Type B pancreatic cell (in vitro differentiated cells): ENCODE measurements around the gene UTP11. TPM values are rescaled to one million over a fixed set of nuclear protein-coding genes. Genes with fewer than 3 reads are reported as not detected.
"Not testable (repeated sequence)": the region's sequence is repeated elsewhere in the genome, so short reads cannot be mapped to it uniquely, and the experiment has no call there.

Source experiments
- DNase-seq: peaks from one replicate; pipeline ENCODE4 v3.0.0; 2021; ENCODE audit warnings: mixed read lengths; ENCODE audit not compliant: unreplicated experiment; ENCODE audit errors: extremely low spot score
- H3K27ac Mint-ChIP-seq: 2 replicates; pipeline ENCODE4 v1.8.0; 2021; ENCODE audit warnings: mild to moderate bottlenecking, mixed read lengths
- H3K27me3 Mint-ChIP-seq: 2 replicates; pipeline ENCODE4 v1.8.0; 2021; ENCODE audit warnings: mixed read lengths
- H3K36me3 Mint-ChIP-seq: 2 replicates; pipeline ENCODE4 v1.8.0; 2021; ENCODE audit warnings: mixed read lengths
- H3K4me1 Mint-ChIP-seq: one replicate; pipeline ENCODE4 v1.8.0; 2021; ENCODE audit warnings: mixed read lengths; ENCODE audit not compliant: unreplicated experiment
- H3K4me3 Mint-ChIP-seq: 2 replicates; pipeline ENCODE4 v1.8.0; 2021; ENCODE audit warnings: mild to moderate bottlenecking, mixed read lengths
- H3K9me3 Mint-ChIP-seq: 2 replicates; pipeline ENCODE4 v1.8.0; 2021; ENCODE audit warnings: mixed read lengths
- total RNA-seq: library from RNA; stranded (reverse); gene quantifications from 2 replicates; pipeline ENCODE4 v1.2.1, GENCODE V29; 2021; ENCODE audit warnings: low replicate concordance
- TF ChIP-seq, protein P1 (sequence below): fragments of 200-600 bp; sonication (generic); conservative IDR thresholded peaks from 2 replicates; pipeline ENCODE4 v1.5.0; 2021; ENCODE audit warnings: antibody characterized with exemption, mild to moderate bottlenecking

The UTP11 gene
- total RNA-seq, 1 donor from 2014 or later: 33.1 TPM

DNA sequence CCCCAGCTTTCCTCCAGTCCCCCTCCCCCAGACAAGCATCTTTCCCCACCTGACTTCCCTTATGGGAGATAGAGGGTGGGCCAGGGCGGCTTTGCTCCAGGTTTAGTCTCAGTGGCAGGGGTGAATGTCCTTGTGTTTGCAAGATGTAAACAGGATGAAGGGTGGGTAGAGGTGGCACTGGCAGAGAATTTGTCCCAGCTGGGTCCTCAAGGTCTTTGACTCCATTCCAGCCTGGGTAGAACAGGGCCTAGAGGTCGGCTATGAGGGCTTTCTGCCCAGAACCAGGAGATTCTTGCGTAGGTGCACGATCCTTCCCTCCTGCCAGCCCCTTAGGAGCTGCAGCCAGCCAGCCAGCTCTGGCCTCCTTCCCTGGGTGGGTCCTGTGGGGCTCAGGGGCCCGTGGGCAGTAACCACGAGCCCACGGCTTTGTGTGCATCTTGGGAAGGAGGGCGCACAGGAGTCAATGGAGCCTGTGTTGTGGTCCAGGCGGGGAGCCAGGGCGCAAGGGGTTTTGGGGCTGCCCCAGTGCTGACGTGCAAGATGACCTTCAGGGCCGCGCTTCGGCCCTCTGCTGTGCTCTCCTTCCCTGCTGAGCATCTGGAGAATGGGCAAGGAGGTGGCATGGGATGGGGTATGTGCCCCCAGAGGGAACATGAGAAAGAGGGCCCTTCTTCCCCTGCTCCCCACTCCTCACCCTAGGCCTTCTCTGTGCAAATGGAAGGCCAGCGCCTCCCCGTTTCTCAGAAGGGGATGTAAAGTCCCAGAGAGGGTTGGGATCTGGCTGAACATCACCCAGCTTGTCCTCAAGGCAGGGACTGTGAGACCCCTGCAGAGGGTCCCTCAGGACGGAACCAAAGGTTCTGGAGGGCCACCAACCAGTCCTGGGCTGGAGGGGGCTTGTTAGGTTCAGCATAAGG, 18.3 kb downstream of the UTP11 start:
- TF ChIP-seq, protein P1, sequence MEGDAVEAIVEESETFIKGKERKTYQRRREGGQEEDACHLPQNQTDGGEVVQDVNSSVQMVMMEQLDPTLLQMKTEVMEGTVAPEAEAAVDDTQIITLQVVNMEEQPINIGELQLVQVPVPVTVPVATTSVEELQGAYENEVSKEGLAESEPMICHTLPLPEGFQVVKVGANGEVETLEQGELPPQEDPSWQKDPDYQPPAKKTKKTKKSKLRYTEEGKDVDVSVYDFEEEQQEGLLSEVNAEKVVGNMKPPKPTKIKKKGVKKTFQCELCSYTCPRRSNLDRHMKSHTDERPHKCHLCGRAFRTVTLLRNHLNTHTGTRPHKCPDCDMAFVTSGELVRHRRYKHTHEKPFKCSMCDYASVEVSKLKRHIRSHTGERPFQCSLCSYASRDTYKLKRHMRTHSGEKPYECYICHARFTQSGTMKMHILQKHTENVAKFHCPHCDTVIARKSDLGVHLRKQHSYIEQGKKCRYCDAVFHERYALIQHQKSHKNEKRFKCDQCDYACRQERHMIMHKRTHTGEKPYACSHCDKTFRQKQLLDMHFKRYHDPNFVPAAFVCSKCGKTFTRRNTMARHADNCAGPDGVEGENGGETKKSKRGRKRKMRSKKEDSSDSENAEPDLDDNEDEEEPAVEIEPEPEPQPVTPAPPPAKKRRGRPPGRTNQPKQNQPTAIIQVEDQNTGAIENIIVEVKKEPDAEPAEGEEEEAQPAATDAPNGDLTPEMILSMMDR: no peak
- Mint-ChIP-seq H3K9me3 (no peaks in the 10 kb centered on the region), H3K27me3 (no peaks in the 10 kb centered on the region), H3K27ac (no peak overlapping the region), H3K4me1 (peaks cover 23% of the 10 kb centered on the region), H3K36me3 (no peaks in the 10 kb centered on the region), H3K4me3 (no peak overlapping the region)
- no peak for DNase-seq

DNA sequence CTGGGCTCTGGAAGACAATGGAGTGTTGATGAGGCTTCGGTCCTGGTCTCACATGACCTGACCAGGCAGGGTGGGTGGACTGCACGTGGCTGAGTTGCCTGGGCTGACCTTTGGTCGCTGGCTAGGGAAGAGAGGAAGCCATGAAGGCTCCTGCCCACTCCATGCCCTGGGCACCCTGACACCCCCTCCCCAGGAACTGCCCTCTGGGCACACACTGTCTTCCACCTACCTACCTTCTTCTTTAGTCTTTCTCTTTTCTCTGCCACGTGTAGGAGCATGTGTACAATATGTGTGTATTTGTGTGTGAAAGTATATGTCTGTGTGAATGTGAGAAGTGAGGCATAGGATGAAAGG, 19.0 kb downstream of the UTP11 start:
- no peak overlapping the region for H3K27ac Mint-ChIP-seq
- H3K27me3 Mint-ChIP-seq: peaks cover 3% of the 10 kb centered on the region
- H3K36me3 Mint-ChIP-seq: no peaks in the 10 kb centered on the region
- H3K9me3 Mint-ChIP-seq: no peaks in the 10 kb centered on the region
- TF ChIP-seq, protein P1: no peak
- no peak for DNase-seq
- peaks cover 19% of the 10 kb centered on the region for H3K4me1 Mint-ChIP-seq
- no peak overlapping the region for H3K4me3 Mint-ChIP-seq

DNA sequence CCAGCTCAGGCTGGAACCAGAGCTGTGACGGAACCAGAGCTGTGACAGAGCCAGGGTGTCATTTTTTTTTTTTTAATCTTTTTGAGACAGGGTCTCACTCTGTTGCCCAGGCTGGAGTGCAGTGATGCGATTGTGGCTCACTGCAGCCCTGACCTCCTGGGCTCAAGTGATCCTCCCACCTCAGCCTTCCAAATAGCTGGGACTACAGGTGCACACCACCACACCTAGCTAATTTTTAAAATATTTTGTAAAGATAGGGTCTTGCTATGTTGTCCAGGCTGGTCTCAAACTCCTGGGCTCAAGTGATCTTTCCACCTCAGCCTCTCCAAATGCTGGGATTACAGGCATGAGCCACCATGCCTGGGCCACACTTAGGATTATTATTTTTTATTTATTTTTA, 20.5 kb downstream of the UTP11 start:
- H3K27ac Mint-ChIP-seq, DNase-seq, H3K36me3 Mint-ChIP-seq, H3K27me3 Mint-ChIP-seq, H3K9me3 Mint-ChIP-seq, H3K4me3 Mint-ChIP-seq: not testable (repeated sequence)
- H3K4me1 Mint-ChIP-seq: peaks cover 15% of the 10 kb centered on the region

DNA sequence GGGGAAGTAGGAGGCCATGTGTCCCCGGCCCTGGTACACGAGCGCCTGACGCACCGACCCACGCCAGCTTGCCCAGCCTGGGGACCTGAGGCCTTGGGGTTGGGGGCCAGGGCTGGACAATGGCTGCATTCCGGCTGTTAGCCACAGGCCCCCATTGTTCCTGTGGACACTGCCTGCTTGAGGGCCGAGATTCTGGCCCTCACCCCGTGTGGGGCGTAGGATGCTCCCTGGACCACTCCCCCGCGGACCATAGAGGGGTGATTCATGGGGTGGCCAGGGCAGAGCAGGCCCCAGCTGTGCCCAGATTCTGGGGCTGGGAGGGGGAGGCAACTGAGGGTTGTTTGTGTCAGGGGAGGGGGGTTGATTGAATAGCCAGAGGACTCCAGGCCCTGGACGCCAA, 22.3 kb downstream of the UTP11 start:
- H3K36me3 Mint-ChIP-seq: no peaks in the 10 kb centered on the region
- H3K27ac Mint-ChIP-seq: no peak overlapping the region
- DNase-seq: no peak
- peaks cover 10% of the 10 kb centered on the region for H3K4me1 Mint-ChIP-seq
- TF ChIP-seq, protein P1: no peak
- no peak overlapping the region for H3K4me3 Mint-ChIP-seq
- peaks cover 24% of the 10 kb centered on the region for H3K27me3 Mint-ChIP-seq
- H3K9me3 Mint-ChIP-seq: no peaks in the 10 kb centered on the region

DNA sequence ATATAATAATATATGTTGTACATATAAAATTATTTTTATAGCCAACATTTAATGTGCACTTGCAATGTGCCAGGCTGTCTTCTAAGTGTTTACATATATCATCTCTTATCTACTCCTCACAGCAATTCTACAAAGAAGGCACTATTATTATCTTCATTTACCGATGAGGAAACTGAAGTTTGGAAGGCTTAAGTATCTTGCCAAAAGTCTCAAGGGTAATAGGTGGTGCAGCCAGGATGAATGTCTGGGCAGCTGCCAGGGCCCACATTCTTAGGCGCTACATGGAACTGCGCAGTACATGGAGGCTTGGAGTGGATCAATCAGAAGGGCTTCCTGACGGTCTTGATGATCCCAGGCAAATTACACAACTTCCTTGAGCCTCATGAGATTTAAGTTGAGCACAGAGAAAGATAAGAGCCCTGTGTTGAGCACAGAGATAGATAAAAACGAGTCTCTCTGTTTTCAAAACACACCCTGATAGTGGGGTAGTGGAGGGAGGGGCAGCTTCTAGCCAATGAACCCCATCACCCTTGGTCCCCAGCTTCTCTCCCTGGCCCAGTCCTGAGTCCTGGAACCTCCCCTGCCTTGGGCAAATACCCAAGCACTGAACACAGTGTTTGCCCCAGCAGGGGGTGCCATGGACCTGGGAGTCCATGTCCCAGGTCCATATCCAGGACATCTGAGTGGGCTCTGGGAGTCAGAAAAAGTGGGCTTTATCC, 24.8 kb downstream of the UTP11 start:
- peaks cover 6% of the 10 kb centered on the region for H3K4me1 Mint-ChIP-seq
- no peaks in the 10 kb centered on the region for H3K9me3 Mint-ChIP-seq
- TF ChIP-seq, protein P1: peak; percentile 60
- H3K27me3 Mint-ChIP-seq: peaks cover 49% of the 10 kb centered on the region
- no peak overlapping the region for H3K27ac Mint-ChIP-seq
- no peaks in the 10 kb centered on the region for H3K36me3 Mint-ChIP-seq
- H3K4me3 Mint-ChIP-seq: no peak overlapping the region
- DNase-seq: no peak

DNA sequence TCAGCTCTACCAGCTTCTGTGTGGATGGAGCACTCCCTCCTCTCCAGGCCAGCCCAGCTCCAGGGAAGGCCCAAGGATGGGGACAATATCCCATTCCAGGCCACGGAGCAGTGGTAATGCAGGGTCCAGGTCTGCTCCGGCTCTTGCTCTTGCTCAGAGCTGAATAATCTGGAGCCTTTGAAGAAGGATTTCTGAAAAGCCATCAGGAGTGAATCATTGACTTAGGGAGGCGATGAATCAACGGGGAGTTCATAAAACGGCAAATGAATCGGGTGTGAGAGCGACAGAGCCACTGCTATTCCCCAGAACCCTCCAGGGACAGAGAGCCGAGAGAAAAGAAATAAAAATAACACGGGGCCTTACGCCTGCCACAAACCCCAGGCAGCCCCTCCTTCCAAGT, 26.3 kb downstream of the UTP11 start:
- no peaks in the 10 kb centered on the region for H3K9me3 Mint-ChIP-seq
- TF ChIP-seq, protein P1: no peak
- H3K36me3 Mint-ChIP-seq: peaks cover 3% of the 10 kb centered on the region
- no peak for DNase-seq
- no peak overlapping the region for H3K4me3 Mint-ChIP-seq
- peaks cover 6% of the 10 kb centered on the region for H3K4me1 Mint-ChIP-seq
- no peak overlapping the region for H3K27ac Mint-ChIP-seq
- H3K27me3 Mint-ChIP-seq: peaks cover 64% of the 10 kb centered on the region
